ENCODE data around the gene HARS2.
"Not testable (repeated sequence)": the region's sequence is repeated elsewhere in the genome, so short reads cannot be mapped to it uniquely, and the experiment has no call there.

The HARS2 gene

GRCh38 chr5:140700177-140701144, 9.2 kb downstream of the HARS2 start, which contains the start of gene ZMAT2:
Gene ZMAT2, plus strand, starts transcription at chr5:140700447. Its CDS starts 14 bp downstream, at chr5:140700461.
- peak; percentile 68 for DNase-seq

- no peak for DNase-seq
These were observed 16.6 kb downstream of the HARS2 start for GRCh38 chr5:140707812-140708211.

GRCh38 chr5:140708787-140709186, 17.5 kb downstream of the HARS2 start:
- DNase-seq = not testable (repeated sequence)

- peak; percentile 80 for DNase-seq
These were observed 19.8 kb downstream of the HARS2 start for GRCh38 chr5:140710899-140711552.

GRCh38 chr5:140711794-140712193, 20.5 kb downstream of the HARS2 start:
- no peak for DNase-seq

GRCh38 chr5:140713562-140714094, 22.4 kb downstream of the HARS2 start:
- no peak for DNase-seq

GRCh38 chr5:140716238-140716637, 25.0 kb downstream of the HARS2 start:
- DNase-seq = not testable (repeated sequence)

GRCh38 chr5:140718266-140718592, 27.0 kb downstream of the HARS2 start:
- no peak for DNase-seq

- not testable (repeated sequence) for DNase-seq
These were observed 29.5 kb downstream of the HARS2 start for GRCh38 chr5:140720738-140721137.

- DNase-seq = not testable (repeated sequence)
These were observed 30.1 kb downstream of the HARS2 start for GRCh38 chr5:140721395-140721794.

GRCh38 chr5:140725799-140726471, 34.7 kb downstream of the HARS2 start:
- no peak for DNase-seq

- no peak for DNase-seq
These were observed 41.8 kb downstream of the HARS2 start for GRCh38 chr5:140733098-140733497.

- no peak for DNase-seq
These were observed 43.1 kb downstream of the HARS2 start for GRCh38 chr5:140734354-140734753.

GRCh38 chr5:140737486-140737885, 46.2 kb downstream of the HARS2 start:
- DNase-seq = no peak

GRCh38 chr5:140741967-140742366, 50.7 kb downstream of the HARS2 start:
- no peak for DNase-seq
